ENCODE measurements around the gene RNF187.

RNF187 gene

DNA sequence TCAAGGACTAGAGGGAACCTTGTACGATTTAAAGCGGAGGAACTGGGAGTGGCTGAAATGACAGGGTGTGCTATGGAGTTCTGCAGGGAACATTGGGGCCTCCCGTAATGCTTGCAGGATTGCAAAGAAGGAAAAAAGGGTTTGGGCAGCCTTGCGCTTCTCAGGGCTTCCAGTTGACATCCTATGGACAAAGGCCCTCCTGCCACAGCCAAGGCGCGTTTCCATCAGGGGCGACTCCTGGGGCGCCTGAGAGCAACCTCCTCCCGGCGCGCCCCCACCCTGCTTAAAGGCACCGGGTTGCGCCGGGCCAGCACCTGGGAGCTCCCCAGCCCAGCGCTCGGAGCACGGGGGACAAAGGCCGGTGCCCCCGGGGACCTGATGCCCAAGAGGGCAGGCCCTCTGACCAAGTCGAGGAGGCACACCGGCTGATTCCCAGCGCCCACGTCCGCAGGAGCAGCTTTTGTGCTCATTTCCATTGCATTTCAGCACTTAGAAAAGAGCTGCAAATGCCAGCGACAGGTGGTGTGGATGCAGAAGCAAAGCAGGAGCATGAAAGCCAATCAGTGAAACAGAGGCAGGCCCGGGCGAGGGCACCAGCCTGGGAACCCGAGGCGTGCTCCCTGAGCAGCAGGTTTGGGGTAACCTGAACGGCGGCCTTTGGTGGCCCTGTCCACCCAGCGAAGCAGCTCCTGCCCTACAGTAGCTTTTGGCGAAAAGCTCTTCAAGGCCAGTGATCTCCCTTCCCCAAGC is 17.6 kb upstream of the RNF187 start:
- H3K4me1 ChIP-seq (ENCODE audit: insufficient read depth, poor library complexity, severe bottlenecking) = no peaks in the 10 kb centered on the region
- H3K36me3 ChIP-seq (ENCODE audit: low read depth) = no peaks in the 10 kb centered on the region
- TF ChIP-seq, protein P1, sequence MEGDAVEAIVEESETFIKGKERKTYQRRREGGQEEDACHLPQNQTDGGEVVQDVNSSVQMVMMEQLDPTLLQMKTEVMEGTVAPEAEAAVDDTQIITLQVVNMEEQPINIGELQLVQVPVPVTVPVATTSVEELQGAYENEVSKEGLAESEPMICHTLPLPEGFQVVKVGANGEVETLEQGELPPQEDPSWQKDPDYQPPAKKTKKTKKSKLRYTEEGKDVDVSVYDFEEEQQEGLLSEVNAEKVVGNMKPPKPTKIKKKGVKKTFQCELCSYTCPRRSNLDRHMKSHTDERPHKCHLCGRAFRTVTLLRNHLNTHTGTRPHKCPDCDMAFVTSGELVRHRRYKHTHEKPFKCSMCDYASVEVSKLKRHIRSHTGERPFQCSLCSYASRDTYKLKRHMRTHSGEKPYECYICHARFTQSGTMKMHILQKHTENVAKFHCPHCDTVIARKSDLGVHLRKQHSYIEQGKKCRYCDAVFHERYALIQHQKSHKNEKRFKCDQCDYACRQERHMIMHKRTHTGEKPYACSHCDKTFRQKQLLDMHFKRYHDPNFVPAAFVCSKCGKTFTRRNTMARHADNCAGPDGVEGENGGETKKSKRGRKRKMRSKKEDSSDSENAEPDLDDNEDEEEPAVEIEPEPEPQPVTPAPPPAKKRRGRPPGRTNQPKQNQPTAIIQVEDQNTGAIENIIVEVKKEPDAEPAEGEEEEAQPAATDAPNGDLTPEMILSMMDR (IDR thresholded peaks at IDR 0.05; ENCODE audit: poor library complexity, severe bottlenecking) = no peak
- H3K9me3 ChIP-seq (ENCODE audit: severe bottlenecking) = no peaks in the 10 kb centered on the region
- DNase-seq (ENCODE audit: low spot score) (no peak), ATAC-seq (ENCODE audit: low read depth) (no peak)
- no peak overlapping the region for H3K27ac ChIP-seq (ENCODE audit: poor library complexity, severe bottlenecking)
- no peaks in the 10 kb centered on the region for H3K27me3 ChIP-seq (ENCODE audit: insufficient read depth, poor library complexity, severe bottlenecking)
- no peak overlapping the region for H3K4me3 ChIP-seq (ENCODE audit: severe bottlenecking)

DNA sequence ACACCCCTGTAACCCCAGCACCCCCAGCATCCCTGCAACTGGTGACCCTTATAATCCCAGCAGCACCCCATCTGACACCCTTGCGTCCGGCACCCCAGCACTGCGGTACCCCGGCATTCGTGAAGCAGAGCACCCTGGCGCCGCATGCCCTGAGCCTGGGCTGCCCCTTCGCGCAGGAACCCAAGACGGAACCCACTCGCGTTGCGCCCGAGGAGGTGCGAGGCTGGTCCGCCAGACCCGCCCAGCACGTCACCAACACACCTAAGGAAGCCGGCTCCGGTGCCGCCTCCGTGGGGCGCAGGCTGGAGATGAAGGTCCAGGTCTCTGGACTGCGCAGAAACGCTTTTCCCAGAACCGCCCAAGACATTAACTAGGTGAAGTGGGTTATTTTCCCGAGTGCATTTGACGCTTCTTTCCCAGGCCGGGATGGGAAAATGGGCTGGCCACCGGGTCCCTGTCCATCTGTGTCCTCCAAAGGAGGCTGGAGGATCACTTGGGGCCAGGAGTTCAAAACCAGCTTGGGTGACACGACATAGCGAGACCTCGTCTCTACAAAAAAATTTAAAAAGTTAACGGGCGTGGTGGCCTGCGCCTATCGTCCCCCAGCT is 15.9 kb upstream of the RNF187 start:
- Histone ChIP-seq H3K36me3 (ENCODE audit: low read depth) (no peaks in the 10 kb centered on the region), H3K27ac (ENCODE audit: poor library complexity, severe bottlenecking) (no peak overlapping the region), H3K4me3 (ENCODE audit: severe bottlenecking) (no peak overlapping the region), H3K4me1 (ENCODE audit: insufficient read depth, poor library complexity, severe bottlenecking) (no peaks in the 10 kb centered on the region), H3K9me3 (ENCODE audit: severe bottlenecking) (no peaks in the 10 kb centered on the region), H3K27me3 (ENCODE audit: insufficient read depth, poor library complexity, severe bottlenecking) (no peaks in the 10 kb centered on the region)
- TF ChIP-seq, protein P1 (IDR thresholded peaks at IDR 0.05; ENCODE audit: poor library complexity, severe bottlenecking) = no peak
- DNase-seq (ENCODE audit: low spot score) = no peak
- ATAC-seq (ENCODE audit: low read depth) = no peak

DNA sequence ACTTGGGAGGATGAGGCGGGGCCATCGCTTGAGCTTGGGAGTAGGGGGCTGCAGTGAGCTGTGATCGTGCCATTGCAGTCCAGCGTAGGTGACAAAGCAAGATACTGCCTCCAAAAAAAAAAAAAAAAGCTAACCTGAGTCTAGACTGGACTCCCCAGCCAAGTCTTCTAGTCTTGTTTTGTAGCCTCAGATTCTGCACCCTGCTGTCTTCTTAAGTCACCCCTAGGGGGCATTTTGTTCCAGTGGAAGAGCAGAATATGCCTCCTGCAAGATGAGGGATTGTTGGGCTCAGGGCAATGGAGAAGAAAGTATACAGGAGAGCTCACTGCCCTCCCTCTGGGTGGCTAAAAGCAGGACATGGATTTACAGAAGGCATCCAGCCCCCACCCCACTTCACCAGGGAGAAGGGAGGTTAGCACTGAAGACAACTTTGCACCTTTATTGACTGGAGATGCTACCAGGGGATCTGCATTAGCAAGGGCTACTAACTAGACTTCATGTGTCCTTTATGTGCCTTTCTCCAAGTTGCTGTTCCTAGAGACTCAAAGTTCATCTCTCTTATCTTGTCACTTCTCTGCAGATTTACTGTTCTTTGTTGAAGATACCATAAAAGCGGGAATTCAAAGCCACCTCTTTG is 15.3 kb upstream of the RNF187 start:
- Histone ChIP-seq H3K4me1 (ENCODE audit: insufficient read depth, poor library complexity, severe bottlenecking) (no peaks in the 10 kb centered on the region), H3K9me3 (ENCODE audit: severe bottlenecking) (no peaks in the 10 kb centered on the region), H3K27me3 (ENCODE audit: insufficient read depth, poor library complexity, severe bottlenecking) (no peaks in the 10 kb centered on the region), H3K4me3 (ENCODE audit: severe bottlenecking) (no peak overlapping the region), H3K36me3 (ENCODE audit: low read depth) (no peaks in the 10 kb centered on the region), H3K27ac (ENCODE audit: poor library complexity, severe bottlenecking) (no peak overlapping the region)
- TF ChIP-seq, protein P1 (IDR thresholded peaks at IDR 0.05; ENCODE audit: poor library complexity, severe bottlenecking) = no peak
- DNase-seq (ENCODE audit: low spot score) = no peak
- no peak for ATAC-seq (ENCODE audit: low read depth)

DNA sequence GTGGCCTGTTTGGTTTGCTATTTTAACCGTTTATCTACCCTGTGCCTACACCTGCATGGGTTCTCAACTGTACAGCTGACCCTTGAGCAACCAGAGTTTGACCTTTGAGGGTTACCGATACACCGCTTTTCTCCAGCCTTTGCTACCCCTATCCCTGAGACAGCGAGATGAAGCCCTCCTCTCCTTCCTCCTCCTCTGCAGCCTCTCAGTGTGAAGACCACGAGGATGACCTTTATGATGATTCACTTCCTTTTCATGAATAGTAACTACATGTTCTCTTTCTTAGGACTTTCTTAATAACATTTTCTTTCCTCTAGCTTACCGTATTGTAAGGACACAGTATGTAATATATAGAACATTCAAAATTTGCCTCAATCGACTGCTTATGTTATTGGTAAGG is 14.5 kb upstream of the RNF187 start:
- TF ChIP-seq, protein P1 (IDR thresholded peaks at IDR 0.05; ENCODE audit: poor library complexity, severe bottlenecking) = no peak
- Histone ChIP-seq H3K4me1 (ENCODE audit: insufficient read depth, poor library complexity, severe bottlenecking) (no peaks in the 10 kb centered on the region), H3K36me3 (ENCODE audit: low read depth) (no peaks in the 10 kb centered on the region), H3K4me3 (ENCODE audit: severe bottlenecking) (no peak overlapping the region), H3K9me3 (ENCODE audit: severe bottlenecking) (no peaks in the 10 kb centered on the region), H3K27me3 (ENCODE audit: insufficient read depth, poor library complexity, severe bottlenecking) (no peaks in the 10 kb centered on the region), H3K27ac (ENCODE audit: poor library complexity, severe bottlenecking) (no peak overlapping the region)
- DNase-seq (ENCODE audit: low spot score) = no peak
- ATAC-seq (ENCODE audit: low read depth) = no peak
